ENCODE measurements around the gene TMEM38A.

- TF ChIP-seq CTCF (IDR thresholded peaks at IDR 0.05 in 2 of 3, conservative IDR thresholded peaks at IDR 0.05 in 1 of 3; ENCODE audit: insufficient read depth in 2 of 3, low read depth in 1 of 3, low read length in 3 of 3) (no peak), EZH2 (IDR thresholded peaks at IDR 0.05; ENCODE audit: borderline replicate concordance, low read depth, low read length) (no peak), ZNF655 (CRISPR knock-in tag; IDR thresholded peaks at IDR 0.05) (no peak), ZNF695 (CRISPR knock-in tag; IDR thresholded peaks at IDR 0.05) (no peak), FOXM1 (IDR thresholded peaks at IDR 0.05; ENCODE audit: low read depth) (no peak), FOXM1 (CRISPR knock-in tag; IDR thresholded peaks at IDR 0.05; ENCODE audit: low read depth) (no peak), TARDBP (IDR thresholded peaks at IDR 0.05) (no peak), RAD51 (IDR thresholded peaks at IDR 0.05; ENCODE audit: borderline replicate concordance, low read depth) (no peak), ZNF212 (CRISPR knock-in tag; IDR thresholded peaks at IDR 0.05) (no peak), ZNF780A (CRISPR knock-in tag; IDR thresholded peaks at IDR 0.05) (no peak)
These were observed 21.6 kb downstream of the TMEM38A start for GRCh38 chr19:16682539-16682938.
